ENCODE data around the gene BICRAL.

BICRAL gene

GRCh38 chr6:42841844-42842584 is 60.2 kb downstream of the BICRAL start:
- Histone ChIP-seq H3K27ac (ENCODE audit: low read depth in 2 of 2, low read length in 2 of 2) (no peak overlapping the region), H3K9ac (ENCODE audit: low read depth in 1 of 2, low read length in 2 of 2) (no peak overlapping the region), H3K36me3 (ENCODE audit: control insufficient read depth in 2 of 2, insufficient read depth in 2 of 2, low read length in 2 of 2) (peaks cover 0 to 6% of the 10 kb centered on the region in 2 donors), H3K9me3 (ENCODE audit: control insufficient read depth in 2 of 2, low read length in 2 of 2) (no peaks in the 10 kb centered on the region), H3K4me3 (ENCODE audit: low read length in 2 of 2) (no peak overlapping the region), H3K27me3 (ENCODE audit: control insufficient read depth in 2 of 2, insufficient read depth in 2 of 2, low read length in 2 of 2) (no peaks in the 10 kb centered on the region), H3K4me1 (ENCODE audit: control insufficient read depth in 2 of 2, insufficient read depth in 2 of 2, low read length in 2 of 2) (peaks cover 3 to 9% of the 10 kb centered on the region in 2 donors)

GRCh38 chr6:42845327-42845694 is 63.5 kb downstream of the BICRAL start:
- Histone ChIP-seq H3K4me1 (ENCODE audit: control insufficient read depth in 2 of 2, insufficient read depth in 2 of 2, low read length in 2 of 2) (peaks cover 3 to 9% of the 10 kb centered on the region in 2 donors), H3K27me3 (ENCODE audit: control insufficient read depth in 2 of 2, insufficient read depth in 2 of 2, low read length in 2 of 2) (no peaks in the 10 kb centered on the region), H3K27ac (ENCODE audit: low read depth in 2 of 2, low read length in 2 of 2) (peak overlapping the region; percentile 43 to 70), H3K9ac (ENCODE audit: low read depth in 1 of 2, low read length in 2 of 2) (no peak overlapping the region), H3K36me3 (ENCODE audit: control insufficient read depth in 2 of 2, insufficient read depth in 2 of 2, low read length in 2 of 2) (peaks cover 0 to 6% of the 10 kb centered on the region in 2 donors), H3K4me3 (ENCODE audit: low read length in 2 of 2) (no peak overlapping the region), H3K9me3 (ENCODE audit: control insufficient read depth in 2 of 2, low read length in 2 of 2) (no peaks in the 10 kb centered on the region)

GRCh38 chr6:42846505-42846904 is 64.7 kb downstream of the BICRAL start:
- H3K4me1 ChIP-seq (ENCODE audit: control insufficient read depth in 2 of 2, insufficient read depth in 2 of 2, low read length in 2 of 2), result peaks cover 3 to 9% of the 10 kb centered on the region in 2 donors
- H3K27me3 ChIP-seq (ENCODE audit: control insufficient read depth in 2 of 2, insufficient read depth in 2 of 2, low read length in 2 of 2), result no peaks in the 10 kb centered on the region

GRCh38 chr6:42848700-42849099 is 66.8 kb downstream of the BICRAL start:
- H3K9ac ChIP-seq (ENCODE audit: low read depth in 1 of 2, low read length in 2 of 2), result no peak overlapping the region
- peaks cover 10 to 19% of the 10 kb centered on the region in 2 donors for H3K36me3 ChIP-seq (ENCODE audit: control insufficient read depth in 2 of 2, insufficient read depth in 2 of 2, low read length in 2 of 2)
- no peaks in the 10 kb centered on the region for H3K9me3 ChIP-seq (ENCODE audit: control insufficient read depth in 2 of 2, low read length in 2 of 2)
- H3K27ac ChIP-seq (ENCODE audit: low read depth in 2 of 2, low read length in 2 of 2), result no peak overlapping the region
- H3K27me3 ChIP-seq (ENCODE audit: control insufficient read depth in 2 of 2, insufficient read depth in 2 of 2, low read length in 2 of 2), result no peaks in the 10 kb centered on the region
- no peak overlapping the region for H3K4me3 ChIP-seq (ENCODE audit: low read length in 2 of 2)
- H3K4me1 ChIP-seq (ENCODE audit: control insufficient read depth in 2 of 2, insufficient read depth in 2 of 2, low read length in 2 of 2), result peaks cover 3 to 9% of the 10 kb centered on the region in 2 donors

More at GRCh38 chr6:42846505-42846904, 64.7 kb downstream of the BICRAL start:
- Histone ChIP-seq H3K27ac (ENCODE audit: low read depth in 2 of 2, low read length in 2 of 2) (no peak overlapping the region), H3K36me3 (ENCODE audit: control insufficient read depth in 2 of 2, insufficient read depth in 2 of 2, low read length in 2 of 2) (peaks cover 0 to 7% of the 10 kb centered on the region in 2 donors), H3K4me3 (ENCODE audit: low read length in 2 of 2) (no peak overlapping the region), H3K9ac (ENCODE audit: low read depth in 1 of 2, low read length in 2 of 2) (no peak overlapping the region), H3K9me3 (ENCODE audit: control insufficient read depth in 2 of 2, low read length in 2 of 2) (no peaks in the 10 kb centered on the region)

GRCh38 chr6:42851599-42851998 is 69.7 kb downstream of the BICRAL start:
- H3K9me3 ChIP-seq (ENCODE audit: control insufficient read depth in 2 of 2, low read length in 2 of 2), result no peaks in the 10 kb centered on the region
- H3K4me3 ChIP-seq (ENCODE audit: low read length in 2 of 2), result no peak overlapping the region
- no peak overlapping the region for H3K9ac ChIP-seq (ENCODE audit: low read depth in 1 of 2, low read length in 2 of 2)
- peaks cover 29 to 37% of the 10 kb centered on the region in 2 donors for H3K36me3 ChIP-seq (ENCODE audit: control insufficient read depth in 2 of 2, insufficient read depth in 2 of 2, low read length in 2 of 2)
- H3K27ac ChIP-seq (ENCODE audit: low read depth in 2 of 2, low read length in 2 of 2), result no peak overlapping the region
- no peaks in the 10 kb centered on the region for H3K27me3 ChIP-seq (ENCODE audit: control insufficient read depth in 2 of 2, insufficient read depth in 2 of 2, low read length in 2 of 2)
- H3K4me1 ChIP-seq (ENCODE audit: control insufficient read depth in 2 of 2, insufficient read depth in 2 of 2, low read length in 2 of 2), result no peaks in the 10 kb centered on the region

- Histone ChIP-seq H3K36me3 (ENCODE audit: control insufficient read depth in 2 of 2, insufficient read depth in 2 of 2, low read length in 2 of 2) (peaks cover 50 to 73% of the 10 kb centered on the region in 2 donors), H3K27me3 (ENCODE audit: control insufficient read depth in 2 of 2, insufficient read depth in 2 of 2, low read length in 2 of 2) (no peaks in the 10 kb centered on the region), H3K4me3 (ENCODE audit: low read length in 2 of 2) (no peak overlapping the region), H3K9ac (ENCODE audit: low read depth in 1 of 2, low read length in 2 of 2) (no peak overlapping the region), H3K27ac (ENCODE audit: low read depth in 2 of 2, low read length in 2 of 2) (no peak overlapping the region), H3K4me1 (ENCODE audit: control insufficient read depth in 2 of 2, insufficient read depth in 2 of 2, low read length in 2 of 2) (no peaks in the 10 kb centered on the region), H3K9me3 (ENCODE audit: control insufficient read depth in 2 of 2, low read length in 2 of 2) (no peaks in the 10 kb centered on the region)
Measured at GRCh38 chr6:42860036-42860435, 78.2 kb downstream of the BICRAL start.

GRCh38 chr6:42860481-42860880 is 78.6 kb downstream of the BICRAL start:
- Histone ChIP-seq H3K4me3 (ENCODE audit: low read length in 2 of 2) (no peak overlapping the region), H3K36me3 (ENCODE audit: control insufficient read depth in 2 of 2, insufficient read depth in 2 of 2, low read length in 2 of 2) (peaks cover 50 to 72% of the 10 kb centered on the region in 2 donors), H3K4me1 (ENCODE audit: control insufficient read depth in 2 of 2, insufficient read depth in 2 of 2, low read length in 2 of 2) (no peaks in the 10 kb centered on the region), H3K9ac (ENCODE audit: low read depth in 1 of 2, low read length in 2 of 2) (no peak overlapping the region), H3K27me3 (ENCODE audit: control insufficient read depth in 2 of 2, insufficient read depth in 2 of 2, low read length in 2 of 2) (no peaks in the 10 kb centered on the region), H3K9me3 (ENCODE audit: control insufficient read depth in 2 of 2, low read length in 2 of 2) (no peaks in the 10 kb centered on the region), H3K27ac (ENCODE audit: low read depth in 2 of 2, low read length in 2 of 2) (no peak overlapping the region)

- Histone ChIP-seq H3K36me3 (ENCODE audit: control insufficient read depth in 2 of 2, insufficient read depth in 2 of 2, low read length in 2 of 2) (peaks cover 54 to 63% of the 10 kb centered on the region in 2 donors), H3K27ac (ENCODE audit: low read depth in 2 of 2, low read length in 2 of 2) (no peak overlapping the region), H3K9me3 (ENCODE audit: control insufficient read depth in 2 of 2, low read length in 2 of 2) (no peaks in the 10 kb centered on the region)
Measured at GRCh38 chr6:42864602-42865001, 82.8 kb downstream of the BICRAL start.

GRCh38 chr6:42870145-42870936 is 88.5 kb downstream of the BICRAL start:
- Histone ChIP-seq H3K9ac (ENCODE audit: low read depth in 1 of 2, low read length in 2 of 2) (no peak overlapping the region), H3K9me3 (ENCODE audit: control insufficient read depth in 2 of 2, low read length in 2 of 2) (no peaks in the 10 kb centered on the region), H3K4me3 (ENCODE audit: low read length in 2 of 2) (no peak overlapping the region), H3K4me1 (ENCODE audit: control insufficient read depth in 2 of 2, insufficient read depth in 2 of 2, low read length in 2 of 2) (no peaks in the 10 kb centered on the region), H3K36me3 (ENCODE audit: control insufficient read depth in 2 of 2, insufficient read depth in 2 of 2, low read length in 2 of 2) (peaks cover 18 to 22% of the 10 kb centered on the region in 2 donors), H3K27ac (ENCODE audit: low read depth in 2 of 2, low read length in 2 of 2) (no peak overlapping the region), H3K27me3 (ENCODE audit: control insufficient read depth in 2 of 2, insufficient read depth in 2 of 2, low read length in 2 of 2) (no peaks in the 10 kb centered on the region)

More at GRCh38 chr6:42864602-42865001, 82.8 kb downstream of the BICRAL start:
- Histone ChIP-seq H3K9ac (ENCODE audit: low read depth in 1 of 2, low read length in 2 of 2) (no peak overlapping the region), H3K4me3 (ENCODE audit: low read length in 2 of 2) (no peak overlapping the region), H3K27me3 (ENCODE audit: control insufficient read depth in 2 of 2, insufficient read depth in 2 of 2, low read length in 2 of 2) (no peaks in the 10 kb centered on the region), H3K4me1 (ENCODE audit: control insufficient read depth in 2 of 2, insufficient read depth in 2 of 2, low read length in 2 of 2) (no peaks in the 10 kb centered on the region)

- H3K27ac ChIP-seq (ENCODE audit: low read depth in 2 of 2, low read length in 2 of 2), result no peak overlapping the region
- no peak overlapping the region for H3K9ac ChIP-seq (ENCODE audit: low read depth in 1 of 2, low read length in 2 of 2)
Measured at GRCh38 chr6:42871711-42872110, 89.9 kb downstream of the BICRAL start.

More at GRCh38 chr6:42871711-42872110, 89.9 kb downstream of the BICRAL start:
- Histone ChIP-seq H3K27me3 (ENCODE audit: control insufficient read depth in 2 of 2, insufficient read depth in 2 of 2, low read length in 2 of 2) (no peaks in the 10 kb centered on the region), H3K9me3 (ENCODE audit: control insufficient read depth in 2 of 2, low read length in 2 of 2) (no peaks in the 10 kb centered on the region), H3K36me3 (ENCODE audit: control insufficient read depth in 2 of 2, insufficient read depth in 2 of 2, low read length in 2 of 2) (peaks cover 10 to 13% of the 10 kb centered on the region in 2 donors), H3K4me3 (ENCODE audit: low read length in 2 of 2) (no peak overlapping the region), H3K4me1 (ENCODE audit: control insufficient read depth in 2 of 2, insufficient read depth in 2 of 2, low read length in 2 of 2) (no peaks in the 10 kb centered on the region)

Data from mucosa of rectum (tissue), 2 donors.